ENCODE measurements around the gene S100PBP.

The S100PBP gene

DNA sequence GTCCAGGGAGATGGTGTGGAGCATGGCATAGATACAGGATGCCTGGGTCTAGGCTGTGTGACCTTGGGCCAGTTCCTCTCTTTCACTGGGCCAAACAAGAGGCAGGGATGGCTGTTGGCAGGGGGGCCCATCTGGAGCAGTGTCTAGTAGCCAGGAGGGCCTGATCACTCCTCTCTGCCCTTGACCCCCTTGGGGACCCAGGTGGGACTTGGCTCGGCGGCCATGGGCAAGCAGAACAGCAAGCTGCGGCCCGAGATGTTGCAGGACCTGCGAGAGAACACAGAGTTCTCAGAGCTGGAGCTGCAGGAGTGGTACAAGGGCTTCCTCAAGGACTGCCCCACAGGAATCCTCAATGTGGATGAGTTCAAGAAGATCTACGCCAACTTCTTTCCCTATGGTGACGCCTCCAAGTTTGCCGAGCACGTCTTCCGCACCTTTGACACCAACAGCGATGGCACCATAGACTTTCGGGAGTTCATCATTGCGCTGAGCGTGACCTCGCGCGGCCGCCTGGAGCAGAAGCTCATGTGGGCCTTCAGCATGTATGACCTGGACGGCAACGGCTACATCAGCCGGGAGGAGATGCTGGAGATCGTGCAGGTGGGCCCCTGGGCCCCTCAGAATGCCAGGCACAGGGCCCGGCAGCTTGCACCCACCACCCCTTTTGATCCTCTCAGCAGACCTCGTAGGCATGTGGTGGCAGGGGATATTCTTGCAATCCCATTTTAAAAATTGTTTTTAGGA, 71.4 kb downstream of the S100PBP start:
- DNase-seq, result no peak

DNA sequence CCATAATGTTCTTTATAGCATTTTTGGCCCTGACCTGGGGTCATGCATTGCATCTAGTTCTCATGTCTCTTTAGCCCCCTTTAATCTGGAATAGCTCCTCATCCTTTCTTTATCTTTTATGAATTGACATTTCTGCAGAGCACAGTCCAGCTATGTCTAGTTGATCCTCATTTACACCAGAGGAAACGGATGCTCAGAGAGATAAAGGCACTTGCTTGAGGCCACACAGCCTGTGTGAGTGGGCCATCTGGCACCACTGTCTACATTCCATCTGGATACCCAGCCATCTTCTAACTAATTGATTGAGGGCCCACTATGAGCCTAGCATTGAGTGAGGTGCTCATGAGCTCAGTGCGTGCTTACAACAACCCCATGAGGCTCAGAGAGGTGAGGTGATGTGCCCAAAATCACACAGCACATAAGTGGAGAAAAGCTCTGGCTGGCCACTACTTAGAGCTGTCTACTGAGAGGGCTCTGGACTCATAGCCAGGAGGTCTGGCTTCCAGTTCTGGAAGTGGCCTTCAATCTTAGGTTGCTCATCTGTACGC, 72.4 kb downstream of the S100PBP start:
- DNase-seq, result no peak

DNA sequence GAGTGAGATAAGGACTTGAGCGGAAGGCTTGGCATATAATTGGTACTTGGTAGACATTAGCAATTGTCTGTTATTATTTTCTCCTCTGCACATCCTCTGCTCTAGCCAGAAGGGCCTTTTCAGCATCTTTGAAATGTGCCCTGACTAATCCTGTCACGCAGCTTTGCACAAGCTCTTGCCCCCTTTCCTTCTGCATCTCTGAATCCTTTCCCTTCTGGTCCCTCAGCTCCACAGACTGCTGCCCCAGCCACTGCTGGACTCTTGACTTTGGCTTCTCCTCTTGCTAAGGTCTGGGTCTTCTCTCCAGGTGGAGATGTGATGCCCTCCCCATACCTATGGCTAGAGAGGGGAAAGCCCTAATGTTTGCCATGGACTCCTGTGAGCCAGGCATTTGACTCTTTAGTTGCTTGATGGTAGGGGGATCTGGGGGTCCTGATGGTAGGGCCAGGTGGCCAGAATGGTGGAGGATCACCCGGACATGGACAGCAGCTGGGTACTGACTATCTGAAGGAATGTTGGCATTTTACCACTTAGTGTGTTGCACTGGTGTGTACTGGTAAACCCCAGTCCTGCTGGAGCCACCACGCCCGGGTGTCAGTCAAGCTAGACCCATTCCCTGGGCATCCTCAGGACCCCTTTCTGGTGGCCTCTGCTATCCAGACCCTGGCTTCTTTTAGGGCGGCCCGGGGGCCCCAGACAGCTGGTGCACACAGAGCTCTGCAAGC, 73.2 kb downstream of the S100PBP start:
- no peak for DNase-seq

DNA sequence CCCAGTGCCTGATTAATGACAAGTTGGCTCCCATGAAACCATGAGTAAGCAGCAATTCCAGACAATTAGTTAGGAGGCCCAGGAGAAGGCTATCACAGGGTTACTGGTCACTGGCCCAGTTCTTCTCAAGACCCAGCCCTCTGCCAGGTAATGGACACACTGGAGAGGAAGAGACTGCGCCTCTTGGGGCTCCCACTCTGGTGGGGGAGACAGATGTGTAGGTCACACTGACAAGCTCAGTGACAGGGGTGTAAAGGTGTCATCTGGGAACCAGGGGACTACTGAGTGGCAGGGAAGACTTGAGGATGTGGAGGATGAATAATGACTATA, 73.8 kb downstream of the S100PBP start:
- no peak for DNase-seq

DNA sequence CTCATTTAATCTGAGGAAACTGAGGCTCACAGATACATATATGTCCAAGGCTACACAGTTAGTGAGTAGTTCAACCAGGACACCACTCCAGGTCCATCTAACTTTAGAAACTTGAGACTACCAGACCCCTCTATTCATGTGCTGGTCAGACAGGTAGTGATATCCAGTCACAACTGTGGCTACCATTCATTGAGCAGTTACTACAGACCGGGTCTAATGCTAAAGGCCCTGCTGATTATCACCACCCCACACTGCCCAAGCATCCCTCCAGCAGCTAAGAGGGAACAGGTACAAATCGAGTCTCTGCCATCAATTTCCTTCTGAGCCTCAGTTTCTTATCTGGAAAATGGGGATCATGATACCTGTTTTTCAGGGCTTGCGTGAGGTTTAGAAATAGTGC, 74.2 kb downstream of the S100PBP start:
- DNase-seq, result no peak

DNA sequence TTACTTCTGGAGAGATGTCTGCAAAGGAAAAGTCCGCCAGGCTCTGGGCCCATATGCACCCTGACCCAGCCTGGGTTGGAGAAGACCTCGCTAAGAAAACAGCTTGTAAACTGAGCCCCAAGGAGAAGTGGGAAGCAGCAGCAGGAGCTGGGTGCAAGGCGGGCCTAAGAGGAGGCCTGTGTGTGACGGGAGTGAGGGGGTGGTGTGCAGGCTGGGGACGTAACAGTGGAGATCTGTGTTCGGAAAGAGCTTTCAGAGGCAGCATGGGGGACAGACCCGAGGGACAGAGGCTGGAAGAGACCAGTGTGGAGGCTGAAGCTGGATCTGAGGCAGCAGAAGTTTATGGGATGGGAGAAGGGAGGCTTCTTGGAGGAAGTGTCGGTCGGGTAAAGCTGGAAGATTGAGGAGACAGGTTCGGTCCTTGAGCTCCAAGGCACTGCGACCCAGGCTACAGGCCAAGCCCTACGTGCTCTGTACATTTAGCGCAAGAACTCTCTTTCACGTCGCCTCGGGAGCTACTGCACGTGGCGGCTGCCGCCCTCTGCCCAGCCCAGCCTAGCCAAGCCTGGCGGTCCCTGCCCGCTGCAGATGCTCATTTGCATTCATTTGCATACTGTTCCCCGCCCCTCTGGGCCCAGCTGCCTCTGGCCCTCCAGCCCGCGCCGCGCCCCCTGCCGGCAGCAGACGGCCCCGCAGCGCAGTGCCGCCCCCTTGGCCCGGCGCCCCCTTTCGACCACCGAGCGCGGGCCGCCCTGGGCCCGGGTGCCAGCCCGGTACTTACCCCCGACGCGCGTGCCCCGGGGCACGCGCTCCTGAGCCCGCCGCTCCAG, 75.1 kb downstream of the S100PBP start:
- DNase-seq, result no peak

DNA sequence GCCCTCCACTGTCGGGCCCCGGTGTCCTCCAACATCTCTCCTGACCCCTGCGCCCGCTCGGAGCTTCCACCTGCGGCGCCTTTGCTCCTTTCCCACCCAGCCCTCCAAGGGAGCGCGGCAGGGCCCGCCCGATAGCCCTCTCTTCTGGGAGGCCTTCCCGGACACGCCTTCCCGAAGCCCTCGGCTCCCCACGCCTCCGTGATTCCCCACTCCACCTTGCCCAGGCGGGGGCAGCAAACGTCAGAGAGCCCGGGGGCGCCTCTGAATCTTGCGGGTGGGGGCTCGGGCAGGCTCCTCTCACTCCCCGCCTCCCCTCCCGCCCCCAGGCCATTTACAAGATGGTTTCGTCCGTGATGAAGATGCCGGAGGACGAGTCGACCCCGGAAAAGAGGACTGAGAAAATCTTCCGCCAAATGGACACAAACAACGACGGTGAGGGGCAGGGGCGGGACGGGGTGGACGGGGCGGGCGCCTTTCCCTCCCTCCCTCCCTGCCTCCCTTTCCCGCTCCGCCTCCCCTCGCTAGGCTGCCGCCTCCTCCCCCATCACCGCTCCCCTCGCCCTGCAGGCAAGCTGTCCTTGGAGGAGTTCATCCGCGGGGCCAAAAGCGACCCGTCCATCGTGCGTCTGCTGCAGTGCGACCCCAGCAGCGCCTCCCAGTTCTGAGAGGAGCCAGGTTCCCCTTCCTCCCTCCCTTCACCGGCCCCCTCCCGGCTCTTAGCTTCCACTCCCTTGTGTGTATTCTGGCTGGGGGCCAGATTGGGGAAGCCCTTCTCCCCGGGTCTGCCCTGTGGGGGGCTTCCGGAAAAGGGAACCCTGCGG, 76.0 kb downstream of the S100PBP start:
- no peak for DNase-seq

DNA sequence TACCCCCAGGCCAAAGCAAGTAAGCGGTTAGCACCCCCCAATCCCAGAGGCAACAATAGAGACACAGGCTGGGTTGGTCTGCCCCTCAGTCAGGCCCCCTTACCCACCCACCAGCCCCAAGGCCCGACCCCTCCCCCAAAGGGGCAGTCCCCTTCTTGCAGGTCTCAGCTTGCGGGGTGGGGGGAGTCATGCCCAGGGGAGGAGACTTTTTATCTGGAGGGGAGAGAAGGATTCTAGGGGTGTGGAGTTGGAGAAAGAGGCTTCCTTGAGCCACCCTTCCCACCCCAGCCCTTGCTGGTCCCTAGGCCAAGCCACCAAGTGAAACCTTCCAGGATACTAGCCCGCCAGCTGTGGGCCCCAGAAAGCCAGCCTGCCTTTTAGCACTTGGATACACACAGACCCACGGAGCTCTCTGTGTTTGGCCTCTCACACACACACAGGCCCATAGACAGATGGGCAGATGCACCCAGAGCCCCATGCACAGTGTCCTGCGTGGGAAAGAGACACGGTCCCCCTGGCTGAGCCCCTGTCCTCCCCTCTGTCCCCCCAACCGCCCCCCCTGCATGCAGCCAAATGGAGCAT, 76.7 kb downstream of the S100PBP start:
- no peak for DNase-seq

DNA sequence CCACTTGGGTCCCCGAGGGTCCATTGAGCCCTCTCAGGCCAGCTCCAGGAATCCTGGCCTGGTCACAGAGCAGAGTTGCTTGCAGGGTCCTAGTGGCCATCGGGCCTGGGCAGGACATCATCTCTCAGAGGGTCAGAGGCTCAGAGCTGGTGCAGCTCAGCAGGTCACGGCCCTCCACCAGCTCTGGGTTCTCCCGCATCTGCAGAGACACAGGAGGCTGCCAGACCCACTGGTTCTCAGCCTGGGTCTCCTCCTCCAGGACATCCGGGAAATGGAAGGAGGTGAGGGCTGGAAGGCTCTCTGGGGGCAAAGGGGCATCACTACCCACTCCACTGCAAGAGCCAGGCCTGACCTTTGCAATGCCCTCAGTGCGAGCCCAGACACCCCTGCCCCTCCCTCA, 77.2 kb downstream of the S100PBP start:
- no peak for DNase-seq

DNA sequence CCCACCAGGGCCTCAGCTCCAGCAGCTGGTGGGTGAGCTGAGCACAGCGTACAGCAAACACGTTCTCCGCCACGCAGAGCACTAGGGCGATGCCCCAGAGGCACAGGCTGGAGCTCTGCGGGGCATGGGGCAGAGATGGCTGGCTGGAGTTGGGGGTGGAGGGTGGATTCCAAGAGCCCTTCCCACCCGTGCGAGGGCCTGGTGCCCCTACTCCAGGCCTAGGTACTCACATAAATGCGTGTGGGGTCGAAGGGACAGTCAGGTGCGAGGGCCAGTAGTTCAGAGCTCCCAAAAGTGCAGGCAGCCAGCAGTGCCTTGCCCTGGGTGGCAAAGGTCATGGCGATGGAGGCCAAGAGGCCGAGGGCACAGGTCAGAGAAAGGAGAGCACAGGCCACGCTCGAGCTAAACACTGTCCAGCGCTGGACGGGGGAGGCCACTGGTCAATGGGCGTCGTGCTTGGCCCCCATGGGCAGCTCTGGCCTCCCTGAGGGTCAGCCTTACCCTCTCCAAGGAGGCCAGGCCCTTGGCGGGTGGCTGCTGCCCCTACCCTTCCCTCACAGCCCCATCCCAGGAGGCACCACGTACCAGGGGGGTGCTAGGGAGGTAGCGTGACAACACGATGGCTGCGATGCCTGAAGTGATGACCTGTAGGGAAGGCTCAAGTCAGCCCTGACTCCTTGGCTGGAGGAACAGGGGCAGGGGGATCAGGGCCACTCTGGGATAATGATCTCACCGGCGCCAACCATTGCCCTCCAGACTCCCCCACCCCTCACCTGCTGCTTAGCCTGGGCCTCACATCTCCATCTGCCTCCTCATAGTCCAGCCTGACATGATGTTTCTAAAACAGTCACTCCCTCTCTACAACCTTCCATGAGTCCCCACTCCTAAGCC, 78.1 kb downstream of the S100PBP start:
- DNase-seq, result no peak

DNA sequence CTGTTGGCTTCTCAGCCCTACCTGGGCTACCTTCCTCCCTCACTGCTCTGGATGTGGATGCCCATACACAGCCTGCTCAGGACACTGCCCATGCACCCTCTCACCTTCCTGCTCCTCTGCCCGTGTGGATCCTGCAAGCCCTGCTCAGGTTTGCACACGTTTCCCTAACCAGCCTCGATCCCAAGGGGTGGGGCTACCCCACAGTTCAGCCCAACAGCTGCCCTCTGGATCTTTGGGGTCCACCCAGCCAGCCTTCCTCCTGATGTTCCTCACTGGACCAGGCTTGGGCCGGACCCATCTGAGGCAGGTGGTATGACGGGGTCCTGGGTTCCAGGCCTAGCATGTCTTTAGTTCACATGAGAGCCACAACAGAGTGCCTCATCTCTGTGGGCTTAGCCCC, 79.0 kb downstream of the S100PBP start:
- no peak for DNase-seq

DNA sequence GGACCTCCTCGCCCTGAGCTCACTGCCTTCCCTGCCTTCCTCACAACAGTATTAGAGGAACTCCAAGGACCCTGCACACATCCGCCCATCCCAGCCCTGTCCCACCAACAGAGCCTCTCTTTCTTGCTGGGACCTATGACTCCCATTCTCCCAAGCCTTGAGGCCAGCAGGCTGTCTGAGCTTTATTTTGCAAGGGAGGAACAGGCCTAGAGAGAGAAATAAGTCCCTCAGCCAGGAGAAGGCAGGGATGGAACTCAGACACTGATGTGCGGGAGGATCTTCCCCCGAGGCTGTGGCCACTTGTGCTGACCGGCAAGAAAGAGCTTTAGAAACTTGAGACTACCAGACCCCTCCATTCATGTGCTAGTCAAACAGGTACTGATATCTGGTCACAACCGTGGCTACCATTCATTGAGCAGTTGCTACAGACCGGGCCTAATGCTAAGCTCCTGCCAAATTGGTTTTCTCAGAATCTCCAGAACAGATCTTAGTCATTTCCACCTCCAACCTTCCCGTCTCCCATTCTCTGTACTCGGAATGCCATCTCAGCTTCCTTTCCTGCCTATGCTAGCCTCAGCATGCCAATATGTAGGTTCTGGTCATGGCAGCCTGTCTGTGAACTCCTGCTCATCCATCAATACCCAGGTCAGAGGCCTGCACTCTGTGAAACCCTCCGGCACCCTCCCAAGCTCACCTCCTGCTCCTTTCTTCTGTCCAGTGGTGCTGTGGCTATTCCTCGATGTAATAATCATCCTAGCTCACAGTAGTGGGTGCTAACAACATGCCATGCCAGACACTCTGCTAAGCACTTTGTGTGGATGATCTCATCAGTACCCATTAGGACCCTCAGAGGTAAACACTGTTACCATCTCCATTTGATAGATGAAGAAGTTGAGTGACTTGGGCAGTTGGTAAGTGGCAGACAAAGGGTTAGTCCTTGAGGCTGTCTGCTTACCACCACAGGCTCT, 79.9 kb downstream of the S100PBP start:
- no peak for DNase-seq

DNA sequence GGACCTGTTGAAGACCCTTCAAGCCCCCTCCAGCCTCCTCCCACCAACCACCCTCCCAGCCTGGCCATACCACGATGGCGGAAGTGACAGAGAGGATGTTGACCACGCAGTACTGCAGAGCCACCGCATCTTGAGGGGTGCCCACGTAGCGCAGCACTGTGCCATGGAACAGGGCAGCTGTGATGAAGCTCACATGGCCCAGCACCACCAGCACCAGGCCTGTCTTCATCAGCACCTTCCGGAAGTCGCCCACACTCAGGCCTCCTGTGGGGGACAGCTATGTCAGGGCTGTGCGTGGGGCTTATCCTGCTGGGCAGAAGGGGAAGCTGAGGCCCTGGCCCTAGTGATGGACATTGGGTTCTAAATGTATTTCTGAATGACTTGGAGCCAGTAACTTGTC, 80.6 kb downstream of the S100PBP start:
- DNase-seq, result no peak

DNA sequence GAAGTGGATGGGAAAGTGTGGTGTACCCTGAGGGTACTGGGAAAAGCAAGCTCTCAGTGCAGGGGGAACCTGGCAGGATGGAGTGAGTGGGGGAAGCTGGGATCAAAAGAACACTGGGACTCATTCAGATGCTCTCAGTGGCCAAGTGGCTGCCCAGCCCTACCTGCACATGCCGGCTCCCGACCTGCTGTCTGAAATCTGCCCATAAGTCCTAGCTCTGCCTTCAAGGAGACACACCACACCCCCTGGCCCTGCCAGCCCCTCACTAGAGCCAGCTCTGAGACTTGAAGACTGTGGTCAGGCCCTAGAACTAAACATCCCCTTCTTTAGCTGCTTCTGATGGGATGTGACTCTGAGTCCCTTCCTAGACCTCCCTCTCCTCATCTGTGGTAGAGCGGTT, 81.5 kb downstream of the S100PBP start:
- DNase-seq, result no peak

DNA sequence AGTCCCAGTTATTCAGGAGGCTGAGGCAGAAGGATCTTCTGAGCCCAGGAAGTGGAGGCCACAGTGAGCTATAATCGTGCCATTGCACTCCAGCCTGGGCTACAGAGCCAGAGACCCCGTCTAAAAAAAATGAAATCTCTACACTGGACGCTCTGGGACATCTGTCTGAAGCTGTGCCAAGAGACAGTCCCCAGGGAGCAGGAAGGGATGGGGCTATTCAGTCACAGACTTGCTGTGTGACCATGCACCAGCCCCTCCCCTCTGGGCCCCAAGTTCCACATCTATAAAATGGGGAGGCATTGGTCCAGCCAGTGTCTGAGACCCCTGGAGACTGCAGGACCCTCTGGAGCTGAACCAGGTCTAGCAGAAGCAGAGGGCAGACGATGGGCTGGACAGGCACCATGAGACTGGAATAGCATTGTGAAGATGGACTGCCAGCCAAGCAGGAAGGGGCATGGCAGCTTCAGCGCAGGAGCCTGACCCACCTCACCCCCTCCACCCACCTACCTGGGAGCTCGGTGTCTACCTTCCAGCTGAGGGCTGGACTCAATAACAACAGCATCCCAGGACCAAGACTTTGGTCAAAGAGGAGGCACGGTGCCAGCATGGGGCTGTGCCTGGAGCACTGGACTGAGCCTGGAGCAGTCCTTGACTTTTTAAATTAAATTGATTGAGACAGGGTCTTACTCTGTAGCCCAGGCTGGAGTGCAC, 82.3 kb downstream of the S100PBP start:
- DNase-seq, result no peak

DNA sequence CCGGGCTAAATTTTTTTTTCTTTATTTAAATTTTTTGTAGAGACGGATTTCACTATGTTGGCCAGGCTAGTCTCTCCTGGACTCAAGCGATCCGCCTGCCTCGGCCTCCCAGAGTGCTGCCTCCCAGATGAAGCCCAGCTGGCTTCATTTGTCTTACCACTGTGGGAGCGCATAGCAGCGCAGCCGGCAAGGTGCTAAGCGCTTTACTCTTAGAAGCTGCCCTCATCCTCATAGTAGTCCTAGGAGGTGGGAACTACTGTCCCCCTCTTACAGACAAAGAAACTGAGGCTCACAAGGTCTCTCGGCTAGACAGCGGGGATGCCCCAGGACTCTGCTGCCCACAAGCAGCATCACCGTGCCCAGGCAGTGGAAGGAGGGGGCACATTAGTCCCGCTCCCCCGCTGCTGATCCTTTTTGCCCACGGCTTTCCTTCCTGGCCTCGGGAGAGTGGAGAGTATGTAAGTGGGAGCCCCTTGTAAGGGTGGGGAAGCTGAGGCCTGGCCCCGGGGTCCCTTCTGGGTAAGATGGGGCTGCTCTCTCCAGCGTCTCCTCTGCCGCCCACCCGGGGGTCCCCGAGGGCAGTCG, 83.0 kb downstream of the S100PBP start:
- DNase-seq, result no peak

DNA sequence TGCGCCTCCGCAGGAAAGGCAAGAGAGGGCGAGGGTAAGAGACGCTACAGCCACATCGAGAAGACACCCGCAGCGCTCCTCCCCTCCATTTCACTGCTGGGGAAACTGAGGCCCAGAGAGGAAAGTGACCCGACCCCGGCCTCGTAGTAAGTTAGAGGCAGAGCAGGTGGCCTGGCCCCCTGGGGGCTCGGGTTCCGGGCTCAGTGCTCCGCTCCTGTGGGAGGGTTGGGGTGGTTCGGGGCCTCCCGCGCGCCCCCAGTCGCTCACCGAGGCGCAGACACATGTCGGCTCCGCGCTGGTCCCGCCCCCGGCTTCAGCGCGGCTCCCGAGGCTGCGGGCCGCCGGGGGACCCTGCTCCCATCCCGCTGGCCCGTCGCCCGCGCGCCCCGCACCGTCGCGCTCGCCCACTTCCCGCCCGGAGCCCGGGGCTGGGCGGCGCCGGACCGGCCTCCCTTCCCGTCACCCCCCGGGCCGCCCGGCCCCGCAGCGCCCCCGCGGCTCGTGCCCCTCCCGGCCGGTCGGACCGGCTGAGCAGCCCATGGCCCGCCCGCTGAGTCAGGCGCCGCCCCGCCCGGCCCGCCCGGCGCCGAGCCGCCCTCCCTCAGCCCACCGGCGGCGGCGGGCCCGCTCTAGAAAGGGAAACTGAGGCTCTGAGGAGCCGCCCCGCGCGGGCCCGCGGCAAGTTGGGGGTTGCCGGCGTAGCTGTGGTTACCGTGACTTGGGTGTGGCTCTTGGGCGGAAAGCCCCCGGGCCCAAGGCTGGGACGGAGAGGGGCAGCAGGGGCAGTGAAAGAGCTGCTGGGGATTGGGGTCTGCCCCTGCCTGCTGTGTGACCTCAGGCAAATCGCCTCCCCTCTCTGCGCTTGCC, 83.7 kb downstream of the S100PBP start, which contains the start of gene TMEM54:
TMEM54 (minus strand) TSS at position 434 of the 867 bp plus-strand sequence; CDS start at position 283, 151 bp downstream.
- DNase-seq, result no peak

Measured in GOT3 (cell line).